Esophagus squamous epithelium (tissue), 5 donors: ENCODE data around the gene PHACTR1. TPM values are rescaled to one million over a fixed set of nuclear protein-coding genes. Genes with fewer than 3 reads are reported as not detected.

Experiments
- DNase-seq: peaks from one replicate; lab custom pipeline; 2025; lab: John Stamatoyannopoulos, UW
- H3K27ac ChIP-seq, 4 donors: fragments of 200-600 bp; sonication (generic); one replicate each; pipeline ENCODE4 v1.5.1; 2016 to 2019; ENCODE audit warnings: mild to moderate bottlenecking in 1 of 4
- H3K27me3 ChIP-seq, 4 donors: fragments of 200-600 bp; sonication (generic); 1 replicate in 3 of 4; 2 replicates in 1 of 4; pipeline versions ENCODE4 v1.5.1 to v1.6.0; 2017 to 2021; ENCODE audit warnings: antibody characterized with exemption in 1 of 4
- H3K36me3 ChIP-seq, 3 donors: fragments of 200-600 bp; sonication (generic); one replicate each; pipeline ENCODE4 v1.5.1; 2016 to 2019
- H3K4me1 ChIP-seq, 3 donors: fragments of 200-600 bp; sonication (generic); one replicate each; pipeline ENCODE4 v1.5.1; 2017 to 2019
- H3K4me3 ChIP-seq, 4 donors: fragments of 200-600 bp; sonication (generic); 1 replicate in 3 of 4; 2 replicates in 1 of 4; pipeline ENCODE4 v1.5.1; 2016 to 2019; ENCODE audit warnings: mild to moderate bottlenecking in 2 of 4, moderate library complexity in 1 of 4
- H3K9me3 ChIP-seq, 3 donors: fragments of 200-600 bp; sonication (generic); one replicate each; pipeline ENCODE4 v1.5.1; 2016 to 2019
- POLR2A ChIP-seq, 4 donors: fragments of 450-650 bp; IDR thresholded peaks; one replicate each; pipeline ENCODE4 v1.6.1; 2017; ENCODE audit warnings: antibody characterized with exemption in 4 of 4, mild to moderate bottlenecking in 4 of 4, moderate library complexity in 3 of 4
- WGBS, 2 donors: methylation state at CpG; one replicate each; pipeline ENCODE4 v1.1.5; 2018; 5-methylcytosine and 5-hydroxymethylcytosine counted together
- intact Hi-C: fragments of 100-400 bp; cut with DNase I; formaldehyde crosslinking; loops from one replicate; pipeline ENCODE4 v1.15.0; 2022
- total RNA-seq, 4 donors: library from RNA; depleted of rRNA; stranded (reverse); fragments of >200 nt; gene quantifications; one replicate each; pipeline ENCODE4 v1.1.0, GENCODE V29; 2016
- TF ChIP-seq, protein P1 (sequence below), 6 experiments: fragments of 450-650 bp in 4 of 6; fragments of 200-600 bp in 2 of 6; sonication (generic) in 2 of 6; IDR thresholded peaks; one replicate each; pipeline ENCODE4 v1.5.1; 2016 to 2019; ENCODE audit warnings: antibody characterized with exemption in 6 of 6, mild to moderate bottlenecking in 4 of 6, moderate library complexity in 4 of 6
- donor health status: DM: yes; HTN: yes; CAD: no.

The PHACTR1 gene
- total RNA-seq, 4 donors from 2014 or later = 1.5 to 7.2 (median 4.5) TPM

DNA sequence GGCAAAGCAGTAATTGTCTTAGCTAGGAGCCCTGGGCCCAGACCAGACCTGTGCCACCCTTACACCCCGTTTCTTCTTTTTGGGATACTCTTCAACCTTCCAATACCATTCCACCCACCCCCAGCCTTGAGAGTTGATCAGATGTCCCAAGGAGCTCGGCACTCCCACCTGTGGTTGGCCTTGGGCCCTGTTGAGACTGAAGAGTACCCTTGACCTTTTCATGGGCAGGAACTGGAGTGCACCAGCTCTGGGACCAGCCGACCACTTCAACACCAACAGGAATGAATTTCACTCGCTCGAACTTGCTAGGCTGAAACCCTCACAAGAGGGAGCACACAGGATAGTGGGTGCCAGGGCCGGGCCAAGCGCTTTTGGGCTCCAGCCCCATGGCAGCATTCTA lies 273.6 kb downstream of the PHACTR1 start:
- no peaks in the 10 kb centered on the region for H3K36me3 ChIP-seq
- WGBS, 2 donors = 85 to 96% methylated on average over 2 to 6 of the region's 7 CpGs
- H3K4me1 ChIP-seq = no peaks in the 10 kb centered on the region
- TF ChIP-seq, protein P1, sequence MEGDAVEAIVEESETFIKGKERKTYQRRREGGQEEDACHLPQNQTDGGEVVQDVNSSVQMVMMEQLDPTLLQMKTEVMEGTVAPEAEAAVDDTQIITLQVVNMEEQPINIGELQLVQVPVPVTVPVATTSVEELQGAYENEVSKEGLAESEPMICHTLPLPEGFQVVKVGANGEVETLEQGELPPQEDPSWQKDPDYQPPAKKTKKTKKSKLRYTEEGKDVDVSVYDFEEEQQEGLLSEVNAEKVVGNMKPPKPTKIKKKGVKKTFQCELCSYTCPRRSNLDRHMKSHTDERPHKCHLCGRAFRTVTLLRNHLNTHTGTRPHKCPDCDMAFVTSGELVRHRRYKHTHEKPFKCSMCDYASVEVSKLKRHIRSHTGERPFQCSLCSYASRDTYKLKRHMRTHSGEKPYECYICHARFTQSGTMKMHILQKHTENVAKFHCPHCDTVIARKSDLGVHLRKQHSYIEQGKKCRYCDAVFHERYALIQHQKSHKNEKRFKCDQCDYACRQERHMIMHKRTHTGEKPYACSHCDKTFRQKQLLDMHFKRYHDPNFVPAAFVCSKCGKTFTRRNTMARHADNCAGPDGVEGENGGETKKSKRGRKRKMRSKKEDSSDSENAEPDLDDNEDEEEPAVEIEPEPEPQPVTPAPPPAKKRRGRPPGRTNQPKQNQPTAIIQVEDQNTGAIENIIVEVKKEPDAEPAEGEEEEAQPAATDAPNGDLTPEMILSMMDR (IDR thresholded peaks at IDR 0.05) = no peak
- no peak for TF ChIP-seq POLR2A (IDR thresholded peaks at IDR 0.05)
- intact Hi-C loops = no loop called here
- H3K27me3 ChIP-seq = no peaks in the 10 kb centered on the region
- H3K9me3 ChIP-seq = no peaks in the 10 kb centered on the region
- H3K27ac ChIP-seq = no peak overlapping the region
- no peak overlapping the region for H3K4me3 ChIP-seq
- DNase-seq = no peak

DNA sequence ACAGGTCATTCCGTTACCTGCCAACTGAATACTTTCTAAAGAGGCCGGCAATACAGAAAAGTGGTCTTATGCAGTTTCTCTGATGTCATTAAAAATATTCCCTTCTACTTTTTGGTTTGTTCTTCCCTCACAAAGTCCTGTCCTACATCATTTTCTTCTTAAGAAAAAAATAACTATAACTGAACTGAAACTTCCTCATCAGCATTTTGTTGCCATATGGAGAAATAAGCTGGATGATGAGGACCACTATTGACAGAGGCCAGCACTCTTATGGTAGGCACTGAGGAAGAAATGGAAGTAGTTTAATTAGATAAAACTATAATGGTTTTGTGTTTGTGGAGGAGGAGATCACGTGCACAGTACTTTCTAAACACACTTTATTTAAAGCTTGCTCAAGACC lies 274.9 kb downstream of the PHACTR1 start:
- H3K27ac ChIP-seq = no peak overlapping the region
- intact Hi-C loops = no loop called here
- DNase-seq = no peak
- H3K36me3 ChIP-seq = no peaks in the 10 kb centered on the region
- H3K9me3 ChIP-seq = no peaks in the 10 kb centered on the region
- no peak overlapping the region for H3K4me3 ChIP-seq
- WGBS, 2 donors = 90 to 97% methylated on average over 3 of the region's 3 CpGs
- no peaks in the 10 kb centered on the region for H3K27me3 ChIP-seq
- TF ChIP-seq, protein P1 (IDR thresholded peaks at IDR 0.05) = no peak
- no peaks in the 10 kb centered on the region for H3K4me1 ChIP-seq

DNA sequence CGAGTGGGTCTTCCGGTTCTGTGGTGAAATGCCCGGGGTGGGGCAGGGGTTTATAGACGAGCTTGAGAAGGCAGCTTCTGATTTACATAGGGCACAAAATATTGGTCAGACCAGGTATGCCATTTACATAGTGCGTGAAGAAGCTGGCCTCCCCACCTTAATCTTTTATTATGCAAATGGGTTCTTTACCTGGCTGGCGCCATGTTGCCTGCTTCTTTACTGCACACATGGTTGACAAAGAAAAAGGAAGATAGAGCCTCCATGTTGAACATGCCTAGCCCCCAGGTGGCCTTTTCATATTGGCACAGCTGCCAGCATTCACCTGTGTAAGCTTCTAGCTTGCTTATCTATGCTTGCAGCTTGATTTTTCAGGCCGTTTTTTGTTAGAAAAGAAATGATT lies 276.2 kb downstream of the PHACTR1 start:
- Histone ChIP-seq H3K4me3 (no peak overlapping the region), H3K27ac (no peak overlapping the region), H3K36me3 (no peaks in the 10 kb centered on the region), H3K9me3 (no peaks in the 10 kb centered on the region), H3K27me3 (no peaks in the 10 kb centered on the region), H3K4me1 (no peaks in the 10 kb centered on the region)
- TF ChIP-seq, protein P1 (IDR thresholded peaks at IDR 0.05) = no peak
- no peak for TF ChIP-seq POLR2A (IDR thresholded peaks at IDR 0.05)
- intact Hi-C loops = no loop called here
- no peak for DNase-seq
- WGBS, 2 donors = 75 to 76% methylated on average over 6 to 7 of the region's 7 CpGs

DNA sequence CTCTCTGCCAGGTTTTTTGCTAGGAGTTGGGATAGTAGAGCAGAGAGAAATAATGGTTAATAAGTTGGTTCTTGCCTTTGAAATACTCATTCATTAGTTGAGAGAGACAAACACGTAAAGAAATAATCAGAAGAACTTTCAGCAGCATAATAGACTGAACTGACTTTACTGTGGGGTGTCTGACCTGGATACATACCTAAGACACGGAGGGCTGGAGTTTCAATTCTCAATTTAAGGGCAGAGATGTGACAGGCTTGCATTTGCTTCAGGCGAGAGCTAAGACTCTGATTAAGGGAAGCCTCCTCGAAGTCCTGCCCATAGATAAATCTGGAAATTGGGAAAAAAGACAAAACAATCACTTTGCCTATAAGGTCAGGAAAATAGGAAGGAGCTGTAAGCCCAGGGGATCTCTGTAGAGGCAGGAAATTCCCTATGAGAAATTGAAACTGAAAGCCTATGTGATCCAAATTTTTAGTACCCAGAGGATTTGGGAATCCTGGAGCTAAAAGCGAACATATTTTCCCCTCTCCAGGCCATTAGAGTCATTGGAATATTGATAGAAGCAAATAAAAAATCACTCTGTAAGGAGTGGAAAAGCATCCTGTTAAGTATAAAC lies 276.8 kb downstream of the PHACTR1 start:
- no peaks in the 10 kb centered on the region for H3K9me3 ChIP-seq
- intact Hi-C loops = no loop called here
- H3K36me3 ChIP-seq = no peaks in the 10 kb centered on the region

DNA sequence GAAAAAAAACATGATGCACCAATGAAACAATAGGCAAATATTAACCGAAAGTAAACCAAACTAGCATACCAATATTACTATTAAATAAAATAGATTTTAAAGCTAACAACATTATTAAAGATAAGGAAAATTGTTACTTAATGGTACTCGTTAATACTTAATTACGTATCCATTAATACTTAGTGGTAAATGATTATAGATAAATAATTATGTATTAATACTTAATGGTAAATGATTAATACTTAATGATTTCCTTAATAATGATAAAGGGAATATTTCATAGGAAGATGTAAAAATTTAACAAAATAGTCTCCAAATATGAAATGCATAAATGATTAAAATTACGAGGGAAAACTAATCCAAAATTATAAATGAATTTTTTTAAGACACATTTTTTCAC lies 278.9 kb downstream of the PHACTR1 start:
- no peak overlapping the region for H3K27ac ChIP-seq
- WGBS, 2 donors = 86 to 90% methylated on average over 4 of the region's 4 CpGs

More for the DNA sequence above, 276.8 kb downstream of the PHACTR1 start:
- no peak overlapping the region for H3K4me3 ChIP-seq
- no peak overlapping the region for H3K27ac ChIP-seq
- TF ChIP-seq POLR2A (IDR thresholded peaks at IDR 0.05) = no peak
- TF ChIP-seq, protein P1 (IDR thresholded peaks at IDR 0.05) = no peak
- no peaks in the 10 kb centered on the region for H3K4me1 ChIP-seq
- H3K27me3 ChIP-seq = no peaks in the 10 kb centered on the region
- 69 to 79% methylated on average over 5 of the region's 5 CpGs for WGBS, 2 donors
- DNase-seq = no peak

More for the DNA sequence above, 278.9 kb downstream of the PHACTR1 start:
- no peak for TF ChIP-seq POLR2A (IDR thresholded peaks at IDR 0.05)
- TF ChIP-seq, protein P1 (IDR thresholded peaks at IDR 0.05) = no peak
- H3K4me3 ChIP-seq = no peak overlapping the region
- H3K27me3 ChIP-seq = no peaks in the 10 kb centered on the region
- no peaks in the 10 kb centered on the region for H3K4me1 ChIP-seq
- intact Hi-C loops = no loop called here
- DNase-seq = no peak
- no peaks in the 10 kb centered on the region for H3K36me3 ChIP-seq
- H3K9me3 ChIP-seq = no peaks in the 10 kb centered on the region
